ENCODE results near the gene RERE.

The RERE gene

DNA sequence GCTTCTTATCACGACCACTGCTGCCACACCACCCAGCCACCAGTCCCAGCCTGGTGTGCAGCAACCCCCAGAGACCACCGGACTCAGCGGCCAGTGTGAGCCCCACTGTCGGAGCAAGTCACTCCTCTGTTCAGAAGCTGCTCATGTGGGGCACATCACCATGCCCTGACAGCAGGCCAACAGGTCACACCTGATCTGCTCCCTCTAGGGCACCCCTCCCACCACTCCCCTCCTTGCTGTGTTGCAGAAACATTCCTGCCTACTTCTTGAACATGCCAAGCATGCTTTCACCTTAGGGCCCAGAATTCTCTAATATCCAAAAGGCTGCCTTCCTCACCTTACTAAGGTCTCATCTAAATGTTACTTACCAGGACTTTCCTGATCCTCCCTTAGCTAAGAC is 353.1 kb downstream of the RERE start:
- peaks cover 13% of the 10 kb centered on the region for H3K36me3 Mint-ChIP-seq (ENCODE audit: insufficient read depth)
- no peak for DNase-seq
- peaks cover 6 to 9% of the 10 kb centered on the region in 2 donors for H3K4me1 Mint-ChIP-seq (ENCODE audit: low read depth in 2 of 2)
- no peaks in the 10 kb centered on the region for H3K27me3 Mint-ChIP-seq
- ATAC-seq (replicated peaks): no peak
- no peaks in the 10 kb centered on the region for H3K9me3 Mint-ChIP-seq
- H3K4me3 Mint-ChIP-seq: no peak overlapping the region
- H3K27ac Mint-ChIP-seq: no peak overlapping the region

DNA sequence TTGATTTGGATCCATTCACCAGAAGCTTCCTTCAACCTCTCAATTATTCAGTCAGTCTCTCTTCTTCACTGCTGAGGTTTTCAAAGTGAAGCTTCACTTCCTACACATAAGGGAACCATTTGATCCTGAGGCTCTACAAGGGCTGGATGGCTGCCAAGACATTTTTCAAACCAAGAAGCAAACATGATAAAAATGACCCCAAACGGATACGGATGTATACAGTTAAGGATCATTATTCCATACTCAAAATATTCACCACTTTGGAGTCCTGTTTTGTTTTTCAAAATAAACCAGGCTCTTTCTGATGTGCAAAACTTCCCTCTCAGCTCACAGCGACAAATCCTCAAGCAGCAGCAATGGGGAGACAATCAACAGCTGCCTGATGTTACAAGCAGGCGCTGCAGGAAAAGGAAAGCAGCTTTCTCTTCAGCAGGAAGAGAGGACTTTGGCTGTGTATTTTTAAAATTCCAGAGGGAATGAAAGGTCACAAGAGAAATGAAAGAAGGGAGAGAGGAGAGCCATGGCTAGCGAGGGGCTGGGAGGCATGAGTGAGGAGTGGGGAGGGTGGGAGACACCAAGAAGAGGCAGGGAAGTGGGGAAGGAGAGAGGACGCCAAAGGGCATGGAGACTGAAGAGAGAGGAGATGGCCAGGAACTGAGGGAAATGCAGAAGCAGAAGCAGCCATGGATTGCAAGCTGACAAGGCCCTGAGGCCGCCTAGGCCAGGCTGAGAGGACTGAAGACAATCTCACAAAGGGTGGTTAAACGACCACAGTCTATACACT is 354.1 kb downstream of the RERE start:
- no peaks in the 10 kb centered on the region for H3K9me3 Mint-ChIP-seq
- H3K27me3 Mint-ChIP-seq: no peaks in the 10 kb centered on the region
- no peak overlapping the region for H3K27ac Mint-ChIP-seq
- H3K4me1 Mint-ChIP-seq (ENCODE audit: low read depth in 2 of 2): peaks cover 6 to 9% of the 10 kb centered on the region in 2 donors
- no peak overlapping the region for H3K4me3 Mint-ChIP-seq
- H3K36me3 Mint-ChIP-seq (ENCODE audit: insufficient read depth): peaks cover 13% of the 10 kb centered on the region
- ATAC-seq (replicated peaks): no peak
- DNase-seq: no peak

DNA sequence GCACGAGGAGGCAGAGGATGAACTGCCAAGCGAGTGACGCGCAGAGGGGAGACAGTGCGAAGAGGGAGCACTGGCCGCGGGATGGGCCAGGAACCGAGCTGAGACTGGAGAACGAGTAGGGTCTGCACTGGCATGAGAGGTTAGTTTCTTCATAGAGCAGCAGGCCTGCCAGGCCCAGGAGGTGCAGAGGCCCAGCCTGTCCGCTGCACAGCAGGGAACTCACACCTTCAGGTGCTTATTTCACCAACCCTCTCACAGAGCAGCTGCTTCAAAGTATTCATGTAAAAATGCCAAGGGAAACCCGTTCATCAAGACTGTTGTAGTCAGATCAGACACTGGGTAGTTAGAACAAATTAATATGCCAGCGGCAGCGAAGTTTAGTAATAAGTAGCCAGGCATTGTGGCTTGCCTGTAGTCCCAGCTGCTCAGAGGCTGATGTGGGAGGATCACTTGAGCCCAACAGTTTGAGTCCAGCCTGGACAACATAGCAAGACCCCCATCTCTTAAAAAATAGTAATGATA is 355.0 kb downstream of the RERE start:
- Mint-ChIP-seq H3K27me3 (no peaks in the 10 kb centered on the region), H3K4me3 (no peak overlapping the region), H3K4me1 (ENCODE audit: low read depth in 2 of 2) (peaks cover 6 to 9% of the 10 kb centered on the region in 2 donors), H3K36me3 (ENCODE audit: insufficient read depth) (peaks cover 8% of the 10 kb centered on the region), H3K9me3 (no peaks in the 10 kb centered on the region), H3K27ac (no peak overlapping the region)
- ATAC-seq (replicated peaks) (no peak), DNase-seq (no peak)

DNA sequence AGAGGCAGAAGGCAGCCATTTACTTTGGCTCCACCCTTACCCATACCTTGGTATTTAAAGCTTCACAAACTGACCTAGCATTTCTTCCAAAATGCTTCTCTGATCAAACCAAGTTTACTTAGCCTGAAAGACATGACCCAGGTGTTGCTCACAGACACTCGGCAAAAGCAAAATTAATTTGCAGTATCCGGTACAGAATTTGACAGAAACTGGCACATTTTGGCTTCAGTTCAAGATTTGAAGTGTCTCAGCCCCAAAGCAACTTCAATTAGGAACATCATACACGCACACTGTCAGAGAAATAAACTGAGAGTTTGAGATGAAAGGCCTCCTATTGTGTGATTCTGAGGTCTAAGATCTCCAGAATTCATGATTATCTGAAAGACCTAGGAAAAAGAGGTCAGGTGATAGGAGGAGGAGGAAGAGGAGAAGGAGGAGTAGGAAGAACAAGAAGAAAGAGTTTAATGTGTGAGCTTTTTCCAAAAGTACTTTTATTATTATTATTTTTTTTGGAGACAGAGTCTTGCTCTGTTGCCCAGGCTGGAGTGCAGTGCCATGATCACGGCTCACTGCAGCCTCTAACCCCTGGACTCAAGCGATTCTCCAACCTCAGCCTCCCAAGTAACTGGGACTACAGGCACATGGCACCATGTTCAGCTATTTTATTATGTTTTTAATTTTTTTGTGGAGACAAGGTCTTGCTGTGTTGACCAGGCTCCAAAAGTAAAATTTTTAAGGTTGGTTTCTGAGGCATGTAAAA is 355.9 kb downstream of the RERE start:
- H3K27ac Mint-ChIP-seq: no peak overlapping the region
- ATAC-seq (replicated peaks) (no peak), DNase-seq (no peak)
- no peaks in the 10 kb centered on the region for H3K27me3 Mint-ChIP-seq
- peaks cover 8% of the 10 kb centered on the region for H3K36me3 Mint-ChIP-seq (ENCODE audit: insufficient read depth)
- H3K4me3 Mint-ChIP-seq: no peak overlapping the region
- H3K4me1 Mint-ChIP-seq (ENCODE audit: low read depth in 2 of 2): peaks cover 6 to 9% of the 10 kb centered on the region in 2 donors
- no peaks in the 10 kb centered on the region for H3K9me3 Mint-ChIP-seq

DNA sequence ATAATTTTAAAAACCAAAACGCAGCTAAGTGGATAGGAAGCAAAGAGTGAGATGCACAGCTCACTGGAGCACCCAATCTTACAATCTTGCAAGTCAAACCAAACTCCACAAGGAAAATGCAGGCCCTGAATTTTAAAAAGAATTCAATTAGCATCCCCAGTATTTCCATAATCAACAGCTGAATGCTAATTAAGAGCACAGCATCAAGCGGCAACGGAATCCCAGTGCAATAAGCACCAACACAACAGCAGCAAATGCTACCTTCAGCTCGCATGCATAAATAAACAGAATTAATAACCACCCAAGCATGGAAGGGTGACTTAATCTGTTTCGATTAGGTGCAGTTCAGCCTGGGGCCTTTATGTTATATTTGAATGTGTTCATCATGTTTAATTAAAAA is 356.7 kb downstream of the RERE start:
- no peak overlapping the region for H3K4me3 Mint-ChIP-seq
- peaks cover 6 to 9% of the 10 kb centered on the region in 2 donors for H3K4me1 Mint-ChIP-seq (ENCODE audit: low read depth in 2 of 2)
- H3K27me3 Mint-ChIP-seq: no peaks in the 10 kb centered on the region
- H3K9me3 Mint-ChIP-seq: no peaks in the 10 kb centered on the region
- no peak overlapping the region for H3K27ac Mint-ChIP-seq
- ATAC-seq (replicated peaks) (no peak), DNase-seq (no peak)
- H3K36me3 Mint-ChIP-seq (ENCODE audit: insufficient read depth): peaks cover 4% of the 10 kb centered on the region

DNA sequence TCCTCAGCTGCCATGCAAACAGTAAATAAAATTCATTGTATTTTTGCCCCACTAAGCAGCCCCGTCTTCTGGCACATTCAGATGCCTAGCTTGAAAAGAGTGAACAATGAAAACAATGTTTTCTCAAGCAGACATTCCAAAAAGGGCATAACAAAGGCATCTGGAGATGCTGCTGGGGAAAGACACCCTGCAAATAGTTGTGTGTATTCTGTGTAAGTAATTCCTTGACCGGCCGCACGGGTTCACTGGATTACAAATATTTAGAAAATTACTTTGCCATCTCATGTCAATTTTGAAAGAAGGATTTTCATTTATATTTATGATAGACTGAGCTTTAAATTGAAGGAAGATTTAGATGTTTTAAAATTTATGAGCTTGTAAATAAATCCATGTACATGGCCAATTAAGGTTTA is 357.3 kb downstream of the RERE start:
- no peak for DNase-seq
- Mint-ChIP-seq H3K4me1 (ENCODE audit: low read depth in 2 of 2) (peaks cover 5 to 9% of the 10 kb centered on the region in 2 donors), H3K27ac (no peak overlapping the region), H3K4me3 (no peak overlapping the region), H3K36me3 (ENCODE audit: insufficient read depth) (peaks cover 3% of the 10 kb centered on the region), H3K9me3 (no peaks in the 10 kb centered on the region), H3K27me3 (no peaks in the 10 kb centered on the region)
- no peak for ATAC-seq (replicated peaks)

DNA sequence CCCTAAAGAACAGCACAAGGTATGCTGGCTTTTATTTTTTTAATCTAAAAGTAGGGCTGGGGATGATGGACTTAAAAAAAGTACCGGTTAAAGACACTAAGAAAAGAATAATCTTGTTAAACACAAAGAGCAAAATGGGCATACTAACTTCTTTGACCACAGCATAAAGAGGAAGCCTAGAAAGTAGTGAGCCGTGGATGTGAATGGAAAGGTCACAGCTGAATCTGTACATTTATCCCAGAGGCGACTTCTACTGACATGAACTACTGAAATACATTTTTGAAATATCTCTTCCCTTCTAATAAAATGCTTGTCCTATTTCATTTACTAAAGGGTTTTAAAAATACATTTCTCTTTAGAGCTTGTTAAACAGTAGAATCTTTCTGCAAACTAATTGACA is 358.8 kb downstream of the RERE start:
- no peak for DNase-seq
- Mint-ChIP-seq H3K4me3 (no peak overlapping the region), H3K27ac (no peak overlapping the region), H3K36me3 (ENCODE audit: insufficient read depth) (peaks cover 3% of the 10 kb centered on the region), H3K4me1 (ENCODE audit: low read depth in 2 of 2) (peaks cover 4 to 7% of the 10 kb centered on the region in 2 donors), H3K27me3 (no peaks in the 10 kb centered on the region), H3K9me3 (no peaks in the 10 kb centered on the region)
- ATAC-seq (replicated peaks): no peak

DNA sequence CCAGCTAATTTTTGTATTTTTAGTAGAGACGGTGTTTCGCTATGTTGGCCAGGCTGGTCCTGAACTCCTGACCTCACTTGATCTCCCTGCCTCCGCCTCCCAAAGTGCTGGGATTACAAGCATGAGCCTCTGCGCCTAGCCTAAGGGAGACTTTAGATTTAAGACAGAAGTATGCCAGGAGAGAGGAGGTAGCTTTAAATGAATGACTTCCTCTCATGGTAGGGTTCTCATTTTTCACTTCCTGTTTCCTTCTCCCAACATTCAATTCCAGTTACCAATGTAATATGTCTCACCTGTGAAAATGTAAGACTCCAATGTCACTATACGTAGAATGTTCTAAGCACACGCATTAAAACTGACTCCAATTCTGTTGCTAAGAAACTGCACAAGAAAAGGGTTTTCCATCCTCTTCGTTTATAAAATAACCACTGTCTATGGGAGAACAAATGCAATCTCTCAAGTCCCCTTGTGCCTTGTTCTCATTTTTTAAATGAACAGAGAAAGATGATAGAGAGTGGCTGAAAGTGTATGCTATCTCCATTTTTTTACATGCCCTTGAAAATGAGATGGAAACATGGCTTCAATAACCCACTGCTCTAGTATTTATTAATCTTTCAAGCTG is 359.6 kb downstream of the RERE start:
- Mint-ChIP-seq H3K27me3 (no peaks in the 10 kb centered on the region), H3K4me1 (ENCODE audit: low read depth in 2 of 2) (peaks cover 0 to 2% of the 10 kb centered on the region in 2 donors), H3K9me3 (no peaks in the 10 kb centered on the region), H3K4me3 (no peak overlapping the region), H3K27ac (no peak overlapping the region), H3K36me3 (ENCODE audit: insufficient read depth) (peaks cover 3% of the 10 kb centered on the region)
- no peak for ATAC-seq (replicated peaks)
- DNase-seq: no peak

DNA sequence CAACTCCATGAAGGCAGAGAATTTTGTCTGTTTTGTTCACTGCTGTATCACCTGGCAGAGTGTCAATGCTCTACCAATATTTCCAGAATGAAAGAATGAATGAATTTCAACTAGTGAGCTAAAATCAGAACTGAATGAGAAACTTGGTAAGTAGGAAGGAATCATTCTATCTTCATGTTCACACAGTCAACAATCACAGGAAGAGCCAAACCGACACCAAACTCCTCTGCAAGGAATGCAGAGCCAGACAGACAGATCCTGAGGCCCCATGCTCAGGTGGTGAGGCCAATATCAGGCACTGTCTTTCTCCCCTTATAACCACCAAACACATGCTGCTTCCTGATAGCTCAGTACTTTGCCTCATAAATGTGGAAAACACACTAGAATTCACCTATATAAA is 360.4 kb downstream of the RERE start:
- Mint-ChIP-seq H3K9me3 (no peaks in the 10 kb centered on the region), H3K36me3 (ENCODE audit: insufficient read depth) (peaks cover 3% of the 10 kb centered on the region), H3K27me3 (no peaks in the 10 kb centered on the region), H3K4me1 (ENCODE audit: low read depth in 2 of 2) (peaks cover 0 to 2% of the 10 kb centered on the region in 2 donors), H3K4me3 (no peak overlapping the region), H3K27ac (no peak overlapping the region)
- DNase-seq (no peak), ATAC-seq (replicated peaks) (no peak)

DNA sequence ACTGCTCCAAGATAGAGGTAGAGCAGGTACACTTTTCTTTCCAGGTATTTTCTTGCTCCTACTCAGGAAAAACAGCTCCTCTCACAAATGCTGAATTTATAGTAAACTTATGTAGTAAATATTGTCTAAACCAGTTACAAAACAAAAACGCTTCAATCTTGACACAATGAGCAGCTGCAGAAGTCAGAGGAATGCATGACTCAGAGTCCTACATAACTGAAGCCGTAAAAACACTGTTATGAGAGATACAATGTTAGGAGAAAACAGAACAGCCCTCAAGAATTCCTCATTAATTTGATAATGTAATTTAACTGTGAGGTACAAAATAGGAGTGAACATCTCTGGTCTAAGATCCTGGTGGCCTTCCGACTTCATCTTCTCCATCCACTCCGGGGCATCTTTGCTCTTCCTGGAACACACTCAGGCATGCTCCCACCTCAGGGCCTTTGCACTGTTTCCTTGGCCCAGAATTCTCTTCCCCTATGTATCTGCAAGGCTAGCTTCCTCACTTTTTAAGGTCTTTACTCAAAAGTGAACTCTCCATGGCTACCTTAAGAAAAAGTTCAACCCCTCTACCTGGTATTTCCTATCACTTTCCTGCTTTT is 361.0 kb downstream of the RERE start:
- Mint-ChIP-seq H3K4me1 (ENCODE audit: low read depth in 2 of 2) (peaks cover 0 to under 1% of the 10 kb centered on the region in 2 donors), H3K27me3 (no peaks in the 10 kb centered on the region), H3K9me3 (no peaks in the 10 kb centered on the region), H3K4me3 (no peak overlapping the region), H3K27ac (peak overlapping the region in 1 of 2 donors; percentile 3), H3K36me3 (ENCODE audit: insufficient read depth) (no peaks in the 10 kb centered on the region)
- DNase-seq (no peak), ATAC-seq (replicated peaks) (no peak)

DNA sequence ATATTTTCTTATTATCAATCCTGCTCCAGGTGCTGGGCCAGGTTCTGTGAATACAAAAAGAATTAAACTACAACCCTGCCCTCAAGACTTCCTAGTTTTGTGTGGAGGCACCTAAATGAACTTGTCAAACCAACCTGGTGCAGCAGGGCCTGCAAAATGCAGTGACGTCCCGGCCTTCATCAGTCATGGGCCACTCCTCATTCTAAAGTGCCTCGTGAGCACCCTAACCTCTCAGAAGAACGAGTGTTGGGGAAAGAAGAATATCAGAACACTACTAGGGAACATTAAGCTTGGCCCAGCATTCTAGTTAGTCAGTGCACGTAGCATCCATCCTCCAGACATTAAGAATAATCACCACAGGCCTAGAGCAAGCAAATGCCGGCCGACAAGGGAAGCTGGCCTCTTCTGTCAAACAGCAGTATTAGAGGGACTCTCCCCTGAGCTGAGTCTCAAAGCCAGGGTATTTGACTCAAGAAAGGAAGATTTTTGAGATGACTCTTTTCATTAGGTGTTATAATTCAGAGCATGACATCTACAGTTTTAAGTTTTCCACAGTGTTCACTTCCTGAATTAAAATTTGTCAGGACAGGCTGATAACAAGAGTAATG is 361.6 kb downstream of the RERE start:
- no peaks in the 10 kb centered on the region for H3K9me3 Mint-ChIP-seq
- DNase-seq (no peak), ATAC-seq (replicated peaks) (no peak)
- no peak overlapping the region for H3K4me3 Mint-ChIP-seq
- no peaks in the 10 kb centered on the region for H3K4me1 Mint-ChIP-seq (ENCODE audit: low read depth in 2 of 2)
- H3K27ac Mint-ChIP-seq: no peak overlapping the region
- no peaks in the 10 kb centered on the region for H3K27me3 Mint-ChIP-seq
- H3K36me3 Mint-ChIP-seq (ENCODE audit: insufficient read depth): no peaks in the 10 kb centered on the region

DNA sequence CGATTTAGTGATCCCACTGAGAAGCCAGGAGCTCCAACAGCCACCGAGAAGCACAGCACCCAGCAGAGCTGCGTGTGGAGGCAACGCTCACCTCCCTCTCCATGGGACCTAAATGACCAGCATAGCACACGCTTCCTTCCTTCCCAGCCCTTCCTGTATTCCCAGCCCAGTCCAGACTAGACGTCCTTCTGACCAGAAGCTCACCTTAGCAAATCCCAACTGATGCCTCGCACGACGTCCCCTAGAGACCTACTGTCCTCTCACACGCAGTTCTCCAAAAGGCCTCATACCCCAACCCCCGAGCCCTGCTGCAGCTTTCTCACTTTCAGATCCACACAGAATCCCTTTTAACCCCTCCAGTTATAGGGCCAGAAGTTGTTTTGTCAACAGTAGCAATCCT is 367.1 kb downstream of the RERE start:
- H3K4me1 Mint-ChIP-seq (ENCODE audit: low read depth in 2 of 2): peaks cover 12 to 16% of the 10 kb centered on the region in 2 donors
- no peaks in the 10 kb centered on the region for H3K27me3 Mint-ChIP-seq
- H3K4me3 Mint-ChIP-seq: no peak overlapping the region
- no peak overlapping the region for H3K27ac Mint-ChIP-seq
- no peak for DNase-seq
- ATAC-seq (replicated peaks): no peak
- no peaks in the 10 kb centered on the region for H3K36me3 Mint-ChIP-seq (ENCODE audit: insufficient read depth)
- H3K9me3 Mint-ChIP-seq: no peaks in the 10 kb centered on the region

All from effector memory CD8-positive, alpha-beta T cell (primary cell).